Measurements from ENCODE around the gene MARCKS. TPM values are rescaled to one million over a fixed set of nuclear protein-coding genes. Genes with fewer than 3 reads are reported as not detected.

The MARCKS gene
- total and polyA plus RNA-seq, 10 of the 15 experiments (the other 5 are each of a cell fraction or from before 2014, with no cell fraction given) = 29.0 to 164 (median 74.5) TPM

- FAIRE-seq (no peak), DNase-seq (ENCODE audit: low read depth, low spot score) (no peak), ATAC-seq (no peak)
- ChIA-PET CTCF (no interaction called here), RAD21 (ENCODE audit: unreplicated experiment) (no interaction called here), SMC1A (ENCODE audit: uncharacterized antibody, unreplicated experiment) (no interaction called here), POLR2A (no interaction called here)
- Histone ChIP-seq H4K20me1 (ENCODE audit: control insufficient read depth, insufficient read depth) (no peaks in the 10 kb centered on the region), H2AFZ (ENCODE audit: control insufficient read depth, low read depth, low read length) (no peak overlapping the region), H3K9me3 (replicated peaks; ENCODE audit: control insufficient read depth, insufficient read depth, low read length) (no peaks in the 10 kb centered on the region), H3K4me1 (ENCODE audit: control insufficient read depth, insufficient read depth, low read length) (no peaks in the 10 kb centered on the region), H3K79me2 (ENCODE audit: control insufficient read depth, insufficient read depth, low read length) (no peaks in the 10 kb centered on the region), H3K27ac (ENCODE audit: control insufficient read depth, insufficient read depth) (no peak overlapping the region), H3K4me3 (no peak overlapping the region), H3K9ac (ENCODE audit: control insufficient read depth, insufficient read depth, low read length) (no peak overlapping the region), H3K4me2 (ENCODE audit: control insufficient read depth, insufficient read depth) (no peak overlapping the region), H3K36me3 (ENCODE audit: control insufficient read depth in 2 of 2, insufficient read depth in 2 of 2, low read length in 1 of 2) (no peaks in the 10 kb centered on the region), H3K27me3 (replicated peaks in 1 of 2; ENCODE audit: control insufficient read depth in 2 of 2, insufficient read depth in 2 of 2, low read length in 1 of 2) (no peaks in the 10 kb centered on the region)
- BruUV-seq (replicated peaks) = no TSS peak
- 73% methylated on average over 3 of the region's 3 CpGs for WGBS (ENCODE audit: insufficient coverage, insufficient replicate concordance, low lambda C conversion rate, missing lambda C conversion rate)
- in situ Hi-C loops (cut with MboI) (no loop called here), intact Hi-C loops (cut with micrococcal nuclease; ENCODE audit: unreplicated experiment) (no loop called here)
- TF ChIP-seq SMC3 (IDR thresholded peaks at IDR 0.05; ENCODE audit: borderline replicate concordance, low read length) = no peak
- no peak for TF ChIP-seq MTA3 (IDR thresholded peaks at IDR 0.05; ENCODE audit: borderline replicate concordance, low read length)
- no peak for TF ChIP-seq TAF1 (IDR thresholded peaks at IDR 0.05; ENCODE audit: borderline replicate concordance, low read depth, low read length)
- TF ChIP-seq, protein P1, sequence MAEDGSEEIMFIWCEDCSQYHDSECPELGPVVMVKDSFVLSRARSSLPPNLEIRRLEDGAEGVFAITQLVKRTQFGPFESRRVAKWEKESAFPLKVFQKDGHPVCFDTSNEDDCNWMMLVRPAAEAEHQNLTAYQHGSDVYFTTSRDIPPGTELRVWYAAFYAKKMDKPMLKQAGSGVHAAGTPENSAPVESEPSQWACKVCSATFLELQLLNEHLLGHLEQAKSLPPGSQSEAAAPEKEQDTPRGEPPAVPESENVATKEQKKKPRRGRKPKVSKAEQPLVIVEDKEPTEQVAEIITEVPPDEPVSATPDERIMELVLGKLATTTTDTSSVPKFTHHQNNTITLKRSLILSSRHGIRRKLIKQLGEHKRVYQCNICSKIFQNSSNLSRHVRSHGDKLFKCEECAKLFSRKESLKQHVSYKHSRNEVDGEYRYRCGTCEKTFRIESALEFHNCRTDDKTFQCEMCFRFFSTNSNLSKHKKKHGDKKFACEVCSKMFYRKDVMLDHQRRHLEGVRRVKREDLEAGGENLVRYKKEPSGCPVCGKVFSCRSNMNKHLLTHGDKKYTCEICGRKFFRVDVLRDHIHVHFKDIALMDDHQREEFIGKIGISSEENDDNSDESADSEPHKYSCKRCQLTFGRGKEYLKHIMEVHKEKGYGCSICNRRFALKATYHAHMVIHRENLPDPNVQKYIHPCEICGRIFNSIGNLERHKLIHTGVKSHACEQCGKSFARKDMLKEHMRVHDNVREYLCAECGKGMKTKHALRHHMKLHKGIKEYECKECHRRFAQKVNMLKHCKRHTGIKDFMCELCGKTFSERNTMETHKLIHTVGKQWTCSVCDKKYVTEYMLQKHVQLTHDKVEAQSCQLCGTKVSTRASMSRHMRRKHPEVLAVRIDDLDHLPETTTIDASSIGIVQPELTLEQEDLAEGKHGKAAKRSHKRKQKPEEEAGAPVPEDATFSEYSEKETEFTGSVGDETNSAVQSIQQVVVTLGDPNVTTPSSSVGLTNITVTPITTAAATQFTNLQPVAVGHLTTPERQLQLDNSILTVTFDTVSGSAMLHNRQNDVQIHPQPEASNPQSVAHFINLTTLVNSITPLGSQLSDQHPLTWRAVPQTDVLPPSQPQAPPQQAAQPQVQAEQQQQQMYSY (CRISPR knock-in tag; IDR thresholded peaks at IDR 0.05) = no peak
- TF ChIP-seq, protein P2, sequence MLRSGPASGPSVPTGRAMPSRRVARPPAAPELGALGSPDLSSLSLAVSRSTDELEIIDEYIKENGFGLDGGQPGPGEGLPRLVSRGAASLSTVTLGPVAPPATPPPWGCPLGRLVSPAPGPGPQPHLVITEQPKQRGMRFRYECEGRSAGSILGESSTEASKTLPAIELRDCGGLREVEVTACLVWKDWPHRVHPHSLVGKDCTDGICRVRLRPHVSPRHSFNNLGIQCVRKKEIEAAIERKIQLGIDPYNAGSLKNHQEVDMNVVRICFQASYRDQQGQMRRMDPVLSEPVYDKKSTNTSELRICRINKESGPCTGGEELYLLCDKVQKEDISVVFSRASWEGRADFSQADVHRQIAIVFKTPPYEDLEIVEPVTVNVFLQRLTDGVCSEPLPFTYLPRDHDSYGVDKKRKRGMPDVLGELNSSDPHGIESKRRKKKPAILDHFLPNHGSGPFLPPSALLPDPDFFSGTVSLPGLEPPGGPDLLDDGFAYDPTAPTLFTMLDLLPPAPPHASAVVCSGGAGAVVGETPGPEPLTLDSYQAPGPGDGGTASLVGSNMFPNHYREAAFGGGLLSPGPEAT (IDR thresholded peaks at IDR 0.05; ENCODE audit: low read depth) = no peak
- TF ChIP-seq MXI1 (IDR thresholded peaks at IDR 0.05; ENCODE audit: low read depth, low read length) = no peak
- TF ChIP-seq NR2F1 (conservative IDR thresholded peaks at IDR 0.05) = no peak
- no peak for TF ChIP-seq CHD4 (IDR thresholded peaks at IDR 0.05)
- TF ChIP-seq CREM (IDR thresholded peaks at IDR 0.05; ENCODE audit: low read depth) = no peak
- no peak for TF ChIP-seq GABPA (IDR thresholded peaks at IDR 0.05; ENCODE audit: low read depth)
- no peak for TF ChIP-seq NFYA (IDR thresholded peaks at IDR 0.05; ENCODE audit: borderline replicate concordance, low read depth, low read length)
- no peak for TF ChIP-seq PKNOX1 (IDR thresholded peaks at IDR 0.05)
- no peak for TF ChIP-seq TCF7 (IDR thresholded peaks at IDR 0.05; ENCODE audit: borderline replicate concordance)
- TF ChIP-seq BRCA1 (IDR thresholded peaks at IDR 0.05; ENCODE audit: low read depth, low read length) = no peak
- TF ChIP-seq, protein P3, sequence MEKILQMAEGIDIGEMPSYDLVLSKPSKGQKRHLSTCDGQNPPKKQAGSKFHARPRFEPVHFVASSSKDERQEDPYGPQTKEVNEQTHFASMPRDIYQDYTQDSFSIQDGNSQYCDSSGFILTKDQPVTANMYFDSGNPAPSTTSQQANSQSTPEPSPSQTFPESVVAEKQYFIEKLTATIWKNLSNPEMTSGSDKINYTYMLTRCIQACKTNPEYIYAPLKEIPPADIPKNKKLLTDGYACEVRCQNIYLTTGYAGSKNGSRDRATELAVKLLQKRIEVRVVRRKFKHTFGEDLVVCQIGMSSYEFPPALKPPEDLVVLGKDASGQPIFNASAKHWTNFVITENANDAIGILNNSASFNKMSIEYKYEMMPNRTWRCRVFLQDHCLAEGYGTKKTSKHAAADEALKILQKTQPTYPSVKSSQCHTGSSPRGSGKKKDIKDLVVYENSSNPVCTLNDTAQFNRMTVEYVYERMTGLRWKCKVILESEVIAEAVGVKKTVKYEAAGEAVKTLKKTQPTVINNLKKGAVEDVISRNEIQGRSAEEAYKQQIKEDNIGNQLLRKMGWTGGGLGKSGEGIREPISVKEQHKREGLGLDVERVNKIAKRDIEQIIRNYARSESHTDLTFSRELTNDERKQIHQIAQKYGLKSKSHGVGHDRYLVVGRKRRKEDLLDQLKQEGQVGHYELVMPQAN (conservative IDR thresholded peaks at IDR 0.05) = no peak
- TF ChIP-seq PAX5 (IDR thresholded peaks at IDR 0.05; ENCODE audit: borderline replicate concordance, low read depth, low read length) = no peak
- no peak for TF ChIP-seq YY1 (IDR thresholded peaks at IDR 0.05; ENCODE audit: low read depth, low read length)
Measured at GRCh38 chr6:113824866-113825265, 32.3 kb upstream of the MARCKS start.
